HG02678 (cell line): Measurements from ENCODE around the gene SMTN.
"Not testable (repeated sequence)": the region's sequence is repeated elsewhere in the genome, so short reads cannot be mapped to it uniquely, and the experiment has no call there.

Source experiments
- ATAC-seq: cut with Tn5 transposase; IDR thresholded peaks from one replicate; pipeline ENCODE4 v1.9.1; 2021; ENCODE audit warnings: mild to moderate bottlenecking, moderate library complexity; ENCODE audit not compliant: unreplicated experiment

Gene SMTN

GRCh38 chr22:31069691-31070314 lies 11.3 kb upstream of the SMTN start:
- ATAC-seq = not testable (repeated sequence)

DNA sequence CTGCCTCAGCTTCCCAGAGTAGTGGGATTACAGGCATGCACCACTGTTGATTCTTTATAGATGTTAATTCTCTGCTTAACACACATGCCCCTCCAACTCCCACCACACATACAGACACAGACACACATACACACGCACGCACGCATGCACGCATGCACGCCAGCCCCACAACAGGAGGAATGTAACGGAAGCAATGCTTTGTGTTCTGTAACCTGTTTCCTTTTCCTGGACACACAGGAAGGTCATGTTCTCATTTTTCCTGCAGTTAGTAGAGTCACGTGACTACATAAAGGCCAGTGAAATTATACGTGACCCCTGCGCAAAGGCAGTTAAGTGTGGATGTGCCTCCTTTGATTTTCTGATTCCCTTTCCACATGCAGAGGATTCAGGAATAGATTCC lies 8.0 kb upstream of the SMTN start:
- ATAC-seq = not testable (repeated sequence)

DNA sequence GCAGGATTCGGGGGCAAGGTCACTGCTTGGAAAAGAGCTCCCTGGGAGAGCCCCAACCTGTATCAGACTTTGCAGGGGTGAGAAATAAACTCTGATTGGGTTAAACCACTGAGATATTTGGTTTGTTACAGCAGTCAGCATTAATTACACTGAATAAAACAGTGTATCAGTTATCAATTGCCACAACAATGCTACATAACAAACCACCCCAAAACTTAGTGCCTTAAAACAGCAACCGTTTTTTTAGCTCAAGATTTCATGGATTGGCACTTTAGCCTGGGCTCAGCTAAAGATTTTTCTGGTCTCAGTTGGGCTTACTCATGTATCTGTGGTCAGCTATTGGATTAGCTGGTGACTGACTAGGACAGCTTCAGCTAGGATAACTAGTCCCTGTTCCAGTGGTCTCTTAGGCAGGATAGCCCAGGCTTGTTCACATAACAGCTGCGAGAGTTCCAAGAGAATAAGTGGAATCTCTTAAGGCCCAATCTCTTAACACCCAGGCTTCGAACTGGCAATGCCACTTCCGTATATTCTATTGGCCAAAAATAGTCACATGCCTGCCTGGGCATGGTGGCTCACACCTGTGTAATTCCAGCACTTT lies 7.5 kb upstream of the SMTN start:
- ATAC-seq = not testable (repeated sequence)

- no peak for ATAC-seq
These were observed 5.2 kb upstream of the SMTN start for GRCh38 chr22:31075961-31076360.

DNA sequence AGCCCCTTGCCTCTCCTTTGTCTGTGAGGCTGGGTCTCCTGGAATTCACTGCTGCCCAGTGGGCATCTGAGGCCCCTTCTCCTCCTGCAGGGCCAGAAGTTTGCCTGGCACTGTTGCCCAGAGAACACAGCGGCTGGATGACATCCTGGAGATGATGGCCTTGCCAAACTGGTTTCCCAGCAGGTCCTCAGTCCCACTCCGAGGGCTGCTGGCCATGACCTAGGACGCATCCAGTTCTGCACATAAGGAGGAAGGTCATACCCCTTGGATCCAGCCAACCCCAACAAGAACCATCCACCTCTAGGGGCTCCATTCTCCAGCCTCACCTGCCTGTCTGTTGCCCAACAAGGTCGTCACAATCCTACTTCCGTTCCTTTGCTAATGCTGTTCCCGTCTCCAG lies 3.4 kb upstream of the SMTN start:
- ATAC-seq = no peak

DNA sequence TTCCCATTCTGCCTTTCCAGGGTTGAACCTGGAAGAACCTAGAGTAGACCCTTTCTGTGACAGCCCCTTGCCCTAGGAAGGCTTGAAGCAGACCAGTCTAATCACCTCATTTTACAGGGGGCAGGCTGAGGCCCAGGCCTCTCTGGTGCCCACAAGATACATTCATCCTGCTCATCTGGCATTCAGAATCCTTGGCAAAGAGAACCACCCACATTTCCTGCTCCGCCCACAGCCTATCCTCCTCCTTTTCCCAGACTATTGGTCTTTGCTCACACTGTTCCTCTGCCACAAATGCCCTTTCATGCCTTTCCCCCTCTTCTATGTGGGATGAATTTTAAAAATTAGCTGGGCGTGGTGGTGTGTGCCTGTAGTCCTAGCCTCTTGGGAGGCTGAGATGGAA lies 2.7 kb upstream of the SMTN start:
- ATAC-seq = not testable (repeated sequence)

DNA sequence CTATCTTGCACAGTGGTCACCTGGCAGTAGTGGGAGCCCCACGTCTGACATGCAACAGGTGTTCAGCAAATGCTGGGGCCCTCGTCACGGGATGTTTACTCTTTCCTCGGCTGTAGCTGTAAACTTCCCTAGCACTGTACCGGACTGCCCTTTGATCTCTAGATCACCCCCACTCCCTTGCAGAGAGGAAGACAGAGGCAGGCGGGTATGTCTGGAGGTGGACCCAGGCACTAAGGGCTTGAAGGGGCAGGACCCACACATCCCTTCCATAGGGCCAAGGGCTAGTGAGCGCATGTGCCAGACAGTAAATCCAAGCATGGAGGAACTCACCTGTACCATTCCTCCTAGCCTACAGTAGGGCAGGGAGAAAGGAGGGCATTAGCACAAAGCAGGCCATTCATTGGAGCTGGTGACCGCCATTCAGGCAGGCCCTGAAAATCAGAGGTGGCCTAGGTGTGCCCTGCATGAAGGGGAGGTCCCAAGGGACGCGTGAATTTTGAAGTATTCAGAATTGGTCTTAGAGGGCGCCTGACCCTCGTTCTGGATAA lies 1.9 kb upstream of the SMTN start:
- no peak for ATAC-seq

DNA sequence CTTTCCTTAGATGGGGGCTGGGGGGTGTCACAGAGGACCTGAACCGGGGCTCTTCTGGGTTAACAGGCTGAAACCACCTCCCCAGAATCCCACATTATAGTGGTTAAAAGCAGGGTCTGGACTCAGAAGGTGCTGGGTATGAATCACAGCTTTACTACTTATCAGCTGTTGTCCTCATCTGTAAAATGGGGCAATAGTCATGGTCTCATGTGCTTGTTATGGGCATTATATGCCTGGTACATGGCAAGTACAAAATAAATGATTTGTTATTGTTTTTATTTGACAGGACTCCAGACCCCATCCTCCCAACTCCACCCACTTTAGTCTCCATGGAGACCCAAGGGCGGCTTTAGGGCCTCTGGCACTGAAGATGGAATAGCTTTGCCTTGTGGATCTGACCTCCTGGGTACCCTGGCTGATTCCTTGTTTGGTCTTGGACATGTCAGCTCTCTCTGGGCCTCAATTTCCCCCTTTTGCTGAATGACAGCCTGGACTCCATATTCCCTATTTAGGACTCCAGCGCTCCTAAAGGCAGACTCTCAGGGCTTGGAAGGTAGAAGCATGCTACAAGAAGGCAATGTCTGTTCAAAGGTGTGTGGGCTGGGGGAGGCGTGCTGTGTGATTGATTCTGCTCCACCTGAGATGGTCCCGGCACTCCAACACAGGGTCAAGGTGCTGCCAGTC lies 812 bp upstream of the SMTN start:
- ATAC-seq = no peak

- no peak for ATAC-seq
These were observed 966 bp downstream of the SMTN start for GRCh38 chr22:31081963-31082605.

DNA sequence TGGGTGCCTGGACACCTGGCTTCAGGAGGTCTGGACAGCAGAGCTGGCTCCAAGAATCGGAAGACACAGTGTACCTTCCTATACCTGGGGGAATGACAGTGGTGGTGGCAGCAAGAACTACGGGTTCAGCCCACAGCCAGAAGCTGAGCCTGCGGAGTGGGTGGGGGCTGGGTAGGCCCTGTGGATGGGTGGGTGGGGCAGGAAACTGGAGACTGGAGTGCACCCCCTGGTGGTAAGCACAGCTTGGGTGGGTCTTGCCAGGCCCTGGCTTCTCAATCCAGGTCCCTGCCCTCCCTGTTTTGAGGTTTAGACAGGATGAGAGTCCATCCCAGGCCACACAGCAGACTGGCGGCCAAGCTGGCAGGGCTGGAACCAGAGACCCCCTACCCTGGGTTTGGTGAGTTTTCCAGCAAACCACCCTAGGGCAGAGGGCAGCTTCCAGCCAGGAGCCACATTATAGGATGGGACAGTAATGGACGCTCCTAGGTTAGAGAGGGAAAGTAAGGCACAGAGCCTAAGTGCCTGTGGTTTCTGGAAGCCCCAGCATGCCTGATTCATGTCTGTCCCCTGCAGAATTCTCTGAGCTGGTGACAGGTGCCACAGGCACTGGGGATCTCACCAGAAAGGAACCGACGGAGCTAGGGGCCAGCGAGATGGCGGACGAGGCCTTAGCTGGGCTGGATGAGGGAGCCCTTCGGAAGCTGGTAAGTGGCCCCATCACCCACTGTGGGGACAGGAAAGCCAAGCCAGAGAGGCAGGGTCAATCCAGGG lies 1.7 kb downstream of the SMTN start:
- ATAC-seq = no peak

DNA sequence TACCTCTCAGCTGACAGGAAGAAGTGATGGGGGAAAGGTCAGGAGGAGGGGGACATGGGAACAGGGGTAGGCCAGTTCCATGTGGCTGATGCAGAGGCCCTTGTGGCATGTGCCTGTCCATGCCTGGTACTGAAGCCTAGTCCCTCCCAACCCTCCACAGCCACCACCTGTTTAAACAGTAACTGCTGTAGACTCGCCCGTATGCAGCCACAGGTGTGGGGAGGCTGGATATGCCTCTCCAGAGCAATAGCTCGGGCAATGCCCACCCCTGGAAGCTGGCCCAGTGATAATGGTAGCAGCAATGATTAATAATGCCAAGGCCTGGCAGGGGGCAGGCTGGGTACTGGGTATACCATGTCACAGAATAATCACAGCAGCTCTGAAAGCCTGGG lies 2.3 kb downstream of the SMTN start:
- no peak for ATAC-seq

DNA sequence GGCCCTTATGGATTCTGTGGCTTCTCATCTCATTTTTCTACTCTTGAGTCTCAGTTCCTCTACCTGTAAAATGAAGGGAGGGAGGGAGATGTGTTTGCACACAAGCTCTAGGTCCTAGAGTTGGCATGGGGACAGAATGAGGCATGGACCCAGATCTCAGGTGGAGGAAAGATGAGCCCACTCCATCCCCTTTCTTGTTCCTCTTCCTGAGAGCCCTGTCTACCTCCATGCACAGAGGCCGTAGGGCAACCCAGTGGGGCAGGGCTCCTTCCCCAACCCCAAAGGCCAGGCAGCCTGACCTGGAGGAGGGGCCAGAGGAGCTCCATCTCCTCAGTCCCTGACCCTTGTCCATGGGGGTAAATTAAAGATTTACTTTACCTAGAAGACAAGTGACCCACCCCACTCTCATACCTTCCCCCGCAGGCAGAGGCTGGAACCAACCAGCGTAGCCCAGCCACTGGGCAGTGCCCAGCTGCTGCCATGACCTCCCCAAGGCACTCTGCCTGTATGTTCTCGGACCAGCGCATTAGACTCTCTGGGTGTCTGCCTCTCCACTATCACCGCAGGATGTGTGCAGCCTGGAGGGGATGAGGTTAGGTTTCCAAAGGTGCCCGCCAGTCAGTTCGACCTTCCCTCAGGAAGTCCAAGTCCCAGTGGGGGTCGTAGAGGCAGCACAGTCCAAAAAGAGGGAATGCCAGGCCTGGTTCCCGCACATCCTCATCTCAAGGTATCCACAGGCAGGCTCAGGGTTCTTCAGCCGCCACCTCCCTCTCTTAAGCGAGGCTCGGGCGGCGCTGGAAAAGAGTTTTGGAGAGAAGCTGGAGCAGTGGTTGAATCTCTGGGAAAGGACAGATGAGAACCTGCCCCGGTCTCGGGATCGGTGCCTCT lies 3.0 kb downstream of the SMTN start:
- peak; percentile 7 for ATAC-seq

DNA sequence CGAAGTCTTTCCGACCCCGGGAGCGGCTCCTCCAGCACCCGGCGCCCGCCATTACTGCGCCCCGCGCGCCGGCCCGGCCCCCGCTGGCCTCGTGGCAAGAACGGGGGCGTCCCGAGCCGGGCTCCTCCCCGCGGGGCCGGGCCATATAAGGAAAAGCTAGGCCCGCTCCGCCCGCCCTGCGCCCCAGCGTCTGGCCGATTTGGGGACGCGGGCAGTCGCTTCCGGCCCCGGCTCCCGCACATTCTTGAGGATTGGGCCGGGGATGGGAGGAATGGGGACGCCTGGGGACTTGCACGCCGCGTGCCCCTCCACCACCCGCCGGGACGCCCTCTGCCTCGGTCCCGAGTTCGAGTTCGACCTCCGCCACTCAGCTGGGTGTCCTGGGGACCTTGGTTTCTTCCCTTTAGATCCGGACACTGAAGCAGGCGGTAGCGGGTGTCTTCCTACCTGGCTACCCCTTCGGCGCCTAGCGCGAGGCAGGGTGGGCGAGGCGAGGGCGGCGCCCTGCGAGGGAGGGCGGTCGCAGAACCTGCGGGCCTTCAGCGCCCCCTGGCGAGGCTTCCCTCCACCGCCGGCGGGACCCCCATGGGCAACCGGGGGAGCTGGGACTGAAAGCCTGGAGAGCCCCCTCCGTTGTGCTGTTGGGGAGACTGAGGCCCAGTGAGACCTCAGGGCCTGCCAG lies 3.8 kb downstream of the SMTN start:
- peak; percentile 61 for ATAC-seq

- no peak for ATAC-seq
These were observed 4.3 kb downstream of the SMTN start for GRCh38 chr22:31085493-31085824.

GRCh38 chr22:31085928-31086327 lies 4.8 kb downstream of the SMTN start:
- ATAC-seq = no peak

DNA sequence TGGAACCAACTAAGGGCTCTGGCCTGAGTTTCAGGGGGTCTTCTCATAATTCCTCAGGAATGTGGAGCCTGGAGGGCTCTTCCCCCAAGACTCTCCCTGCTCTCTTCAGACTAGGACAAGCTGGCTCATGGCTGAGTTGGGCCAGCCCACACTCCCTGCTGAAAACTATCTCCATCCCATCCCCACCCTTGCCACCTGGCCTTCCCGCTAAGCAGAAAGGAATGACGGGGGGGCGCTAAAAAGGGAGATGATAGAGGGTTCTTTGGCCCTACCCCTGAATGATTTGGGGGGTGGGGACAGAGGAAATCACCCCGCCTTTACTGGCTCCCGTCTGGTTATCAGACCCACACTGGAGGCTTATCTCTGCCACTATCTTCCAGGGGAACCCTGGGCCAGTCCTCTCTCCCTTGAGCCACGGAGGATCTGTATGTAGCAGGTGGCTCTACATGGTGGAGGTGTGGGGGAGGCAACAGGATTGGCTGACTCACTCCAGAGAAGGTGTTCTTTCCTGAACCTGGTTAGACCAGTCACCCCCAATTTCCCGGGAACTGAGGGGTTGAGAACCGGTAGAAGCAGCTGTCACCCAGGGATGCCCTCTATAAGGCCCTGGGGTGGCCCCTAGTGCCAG lies 5.7 kb downstream of the SMTN start:
- ATAC-seq = no peak

GRCh38 chr22:31087744-31088215 lies 6.7 kb downstream of the SMTN start:
- no peak for ATAC-seq

DNA sequence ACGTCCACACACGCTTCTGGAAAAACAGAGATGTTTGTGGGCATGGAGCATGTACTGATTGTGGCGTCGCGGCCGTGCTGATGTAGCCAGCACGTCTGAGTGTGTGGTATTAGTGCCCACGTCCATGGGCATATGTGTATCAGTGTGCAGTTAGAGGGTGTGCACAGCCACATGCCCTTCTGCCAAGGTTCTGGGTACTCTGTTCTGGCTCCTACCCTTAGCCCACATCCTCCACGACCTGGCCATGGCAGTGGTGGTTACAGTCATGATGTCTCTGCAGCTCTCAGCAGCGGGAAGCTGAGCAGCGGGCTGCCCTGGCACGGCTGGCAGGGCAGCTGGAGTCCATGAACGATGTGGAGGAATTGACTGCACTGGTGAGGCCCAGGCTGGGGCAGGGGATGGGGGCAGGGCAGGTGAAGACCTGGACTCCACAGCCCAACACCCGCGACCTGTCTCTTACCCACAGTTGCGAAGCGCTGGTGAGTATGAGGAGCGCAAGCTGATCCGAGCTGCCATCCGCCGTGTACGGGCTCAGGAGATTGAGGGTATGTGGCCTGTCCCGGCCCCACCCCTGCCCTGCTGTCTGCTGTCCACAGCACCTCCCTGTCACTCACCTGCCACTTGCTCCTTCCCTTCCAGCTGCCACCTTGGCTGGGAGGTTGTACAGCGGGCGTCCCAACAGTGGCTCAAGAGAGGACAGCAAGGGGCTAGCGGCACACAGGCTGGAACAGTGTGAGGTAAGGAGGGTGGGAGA lies 7.3 kb downstream of the SMTN start:
- ATAC-seq = no peak
